HEK293T (cell line): ENCODE results near the gene MYO5B.

Experiments
- L3MBTL2 ChIP-seq: fragments of 450-650 bp; conservative IDR thresholded peaks from 2 replicates; pipeline ENCODE4 v1.6.1; 2016; ENCODE audit warnings: mild to moderate bottlenecking
- SP1 ChIP-seq: fragments of 450-650 bp; IDR thresholded peaks from 2 replicates; pipeline ENCODE4 v1.6.1; 2017
- TARDBP ChIP-seq: fragments of 450-650 bp; IDR thresholded peaks from 2 replicates; pipeline ENCODE4 v1.6.1; 2016

GRCh38 chr18:49911427-49911826, 283.5 kb downstream of the MYO5B start:
- TF ChIP-seq SP1 (no peak), L3MBTL2 (no peak), TARDBP (no peak)
